HUES48 (cell line): ENCODE data around the gene KIAA1217.
"Not testable (repeated sequence)": the region's sequence is repeated elsewhere in the genome, so short reads cannot be mapped to it uniquely, and the experiment has no call there.

Source experiments
- H3K27ac ChIP-seq: one replicate; pipeline ENCODE4 v1.7.0; 2013; ENCODE audit warnings: low read depth, low read length, inconsistent platforms
- H3K27me3 ChIP-seq: 2 replicates; pipeline ENCODE4 v1.6.1; 2013; ENCODE audit warnings: mild to moderate bottlenecking, low read length; ENCODE audit not compliant: control insufficient read depth, insufficient read depth
- H3K36me3 ChIP-seq: 2 replicates; pipeline ENCODE4 v1.6.1; 2013; ENCODE audit warnings: low read length; ENCODE audit not compliant: control insufficient read depth, insufficient read depth
- H3K4me1 ChIP-seq: 2 replicates; pipeline ENCODE4 v1.6.1; 2013; ENCODE audit warnings: mild to moderate bottlenecking, low read length; ENCODE audit not compliant: control insufficient read depth, insufficient read depth
- H3K4me3 ChIP-seq: 2 replicates; pipeline ENCODE4 v1.5.1; 2013; ENCODE audit warnings: mild to moderate bottlenecking, low read depth, low read length
- H3K9ac ChIP-seq: 2 replicates; pipeline ENCODE4 v1.6.1; 2013; ENCODE audit warnings: mild to moderate bottlenecking, low read depth, low read length, moderate library complexity
- H3K9me3 ChIP-seq: 2 replicates; pipeline ENCODE4 v1.6.1; 2013; ENCODE audit warnings: low read length; ENCODE audit not compliant: control insufficient read depth, insufficient read depth

Gene KIAA1217

GRCh38 chr10:24311888-24312287 lies 103.0 kb downstream of the KIAA1217 start:
- H3K4me1 ChIP-seq = no peaks in the 10 kb centered on the region

GRCh38 chr10:24313283-24313682 lies 104.3 kb downstream of the KIAA1217 start:
- Histone ChIP-seq H3K4me1 (no peaks in the 10 kb centered on the region), H3K36me3 (no peaks in the 10 kb centered on the region), H3K9me3 (no peaks in the 10 kb centered on the region), H3K4me3 (no peak overlapping the region), H3K9ac (no peak overlapping the region), H3K27ac (no peak overlapping the region), H3K27me3 (no peaks in the 10 kb centered on the region)

More at GRCh38 chr10:24311888-24312287, 103.0 kb downstream of the KIAA1217 start:
- H3K27me3 ChIP-seq = no peaks in the 10 kb centered on the region
- H3K9me3 ChIP-seq = no peaks in the 10 kb centered on the region
- no peak overlapping the region for H3K9ac ChIP-seq
- no peaks in the 10 kb centered on the region for H3K36me3 ChIP-seq
- no peak overlapping the region for H3K4me3 ChIP-seq
- H3K27ac ChIP-seq = no peak overlapping the region

GRCh38 chr10:24315211-24315610 lies 106.3 kb downstream of the KIAA1217 start:
- H3K9ac ChIP-seq = no peak overlapping the region
- H3K27ac ChIP-seq = no peak overlapping the region
- no peaks in the 10 kb centered on the region for H3K27me3 ChIP-seq
- H3K4me1 ChIP-seq = no peaks in the 10 kb centered on the region; the same call in 1 of the 2 replicates
- H3K36me3 ChIP-seq = no peaks in the 10 kb centered on the region
- no peaks in the 10 kb centered on the region for H3K9me3 ChIP-seq
- no peak overlapping the region for H3K4me3 ChIP-seq

GRCh38 chr10:24318517-24318916 lies 109.6 kb downstream of the KIAA1217 start:
- no peak overlapping the region for H3K27ac ChIP-seq
- H3K4me1 ChIP-seq = no peaks in the 10 kb centered on the region; the same call in 1 of the 2 replicates
- no peaks in the 10 kb centered on the region for H3K36me3 ChIP-seq
- no peaks in the 10 kb centered on the region for H3K27me3 ChIP-seq
- H3K9me3 ChIP-seq = no peaks in the 10 kb centered on the region
- no peak overlapping the region for H3K9ac ChIP-seq
- H3K4me3 ChIP-seq = no peak overlapping the region

- Histone ChIP-seq H3K4me1 (no peaks in the 10 kb centered on the region; the same call in 1 of the 2 replicates), H3K4me3 (no peak overlapping the region), H3K36me3 (no peaks in the 10 kb centered on the region), H3K27me3 (no peaks in the 10 kb centered on the region), H3K9ac (no peak overlapping the region), H3K27ac (no peak overlapping the region), H3K9me3 (no peaks in the 10 kb centered on the region)
Measured at GRCh38 chr10:24320373-24320772, 111.4 kb downstream of the KIAA1217 start.

- H3K4me3 ChIP-seq = no peak overlapping the region
- H3K27me3 ChIP-seq = no peaks in the 10 kb centered on the region
- no peaks in the 10 kb centered on the region; the same call in 1 of the 2 replicates for H3K4me1 ChIP-seq
- no peak overlapping the region for H3K9ac ChIP-seq
- no peaks in the 10 kb centered on the region for H3K36me3 ChIP-seq
- H3K9me3 ChIP-seq = 0 out of 2 replicates have a peak, but pooled peaks cover 3% of the 10 kb centered on the region
- no peak overlapping the region for H3K27ac ChIP-seq
Measured at GRCh38 chr10:24324651-24325050, 115.7 kb downstream of the KIAA1217 start.

GRCh38 chr10:24331457-24331856 lies 122.5 kb downstream of the KIAA1217 start:
- 0 out of 2 replicates have a peak, but pooled peaks cover 3% of the 10 kb centered on the region for H3K9me3 ChIP-seq
- no peak overlapping the region for H3K9ac ChIP-seq
- H3K4me1 ChIP-seq = 0 out of 2 replicates have a peak, but pooled peaks cover 3% of the 10 kb centered on the region
- H3K36me3 ChIP-seq = no peaks in the 10 kb centered on the region
- H3K4me3 ChIP-seq = no peak overlapping the region
- no peak overlapping the region for H3K27ac ChIP-seq
- H3K27me3 ChIP-seq = no peaks in the 10 kb centered on the region

GRCh38 chr10:24333736-24334135 lies 124.8 kb downstream of the KIAA1217 start:
- no peaks in the 10 kb centered on the region for H3K36me3 ChIP-seq
- H3K9ac ChIP-seq = no peak overlapping the region
- 0 out of 2 replicates have a peak, but pooled peaks cover 3% of the 10 kb centered on the region for H3K4me1 ChIP-seq
- H3K4me3 ChIP-seq = no peak overlapping the region
- no peaks in the 10 kb centered on the region for H3K27me3 ChIP-seq
- no peak overlapping the region for H3K27ac ChIP-seq
- H3K9me3 ChIP-seq = no peaks in the 10 kb centered on the region

GRCh38 chr10:24334279-24334939 lies 125.5 kb downstream of the KIAA1217 start:
- Histone ChIP-seq H3K27me3 (no peaks in the 10 kb centered on the region), H3K9ac (no peak overlapping the region), H3K4me3 (no peak overlapping the region), H3K9me3 (no peaks in the 10 kb centered on the region), H3K4me1 (0 out of 2 replicates have a peak, but pooled peaks cover 3% of the 10 kb centered on the region), H3K27ac (no peak overlapping the region), H3K36me3 (no peaks in the 10 kb centered on the region)

- H3K27me3 ChIP-seq, H3K9me3 ChIP-seq, H3K4me1 ChIP-seq, H3K9ac ChIP-seq, H3K36me3 ChIP-seq, H3K4me3 ChIP-seq, H3K27ac ChIP-seq: not testable (repeated sequence)
Measured at GRCh38 chr10:24337723-24338122, 128.8 kb downstream of the KIAA1217 start.

GRCh38 chr10:24339387-24339786 lies 130.4 kb downstream of the KIAA1217 start:
- Histone ChIP-seq H3K36me3 (no peaks in the 10 kb centered on the region), H3K27me3 (no peaks in the 10 kb centered on the region), H3K27ac (no peak overlapping the region), H3K4me1 (no peaks in the 10 kb centered on the region), H3K9ac (no peak overlapping the region), H3K4me3 (no peak overlapping the region), H3K9me3 (no peaks in the 10 kb centered on the region)
